Measurements from ENCODE around the gene C20orf144. TPM values are rescaled to one million over a fixed set of nuclear protein-coding genes. Genes with fewer than 3 reads are reported as not detected.

The C20orf144 gene
- total and polyA plus RNA-seq, 9 of the 15 experiments (the other 6 are each of a cell fraction or from before 2014, with no cell fraction given) = 0.04 to 0.23 (median 0.11) TPM; not detected in 2

GRCh38 chr20:33669224-33669623, 7.1 kb downstream of the C20orf144 start:
- no peaks in the 10 kb centered on the region for H3K27me3 ChIP-seq (ENCODE audit: control insufficient read depth in 2 of 2, insufficient read depth in 2 of 2, low read length in 2 of 2)
- no peak overlapping the region for H3K9ac ChIP-seq (ENCODE audit: insufficient read depth in 1 of 2, low read depth in 2 of 2, low read length in 2 of 2)
- peaks cover 21 to 61% of the 10 kb centered on the region in 2 experiments for H3K4me1 ChIP-seq (replicated peaks in 1 of 2; ENCODE audit: control insufficient read depth in 2 of 2, insufficient read depth in 2 of 2, low read length in 2 of 2)
- TF ChIP-seq RBFOX2 (IDR thresholded peaks at IDR 0.05; ENCODE audit: low read depth, low read length) (peak; percentile 32; the same call in 1 of the 2 replicates), BCLAF1 (IDR thresholded peaks at IDR 0.05; ENCODE audit: borderline replicate concordance in 1 of 2, control insufficient read depth in 1 of 2, low read depth in 2 of 2, low read length in 1 of 2) (no peak)
- peaks cover 5% of the 10 kb centered on the region for H3K9me1 ChIP-seq (ENCODE audit: control insufficient read depth, insufficient read depth, low read length)
- no peak for FAIRE-seq
- H3K4me3 ChIP-seq = no peak overlapping the region
- H3K79me2 ChIP-seq (ENCODE audit: control insufficient read depth, insufficient read depth, low read length) = peaks cover 34% of the 10 kb centered on the region
- ChIA-PET CTCF (ENCODE audit: low intra/inter-chr PET ratio) (no interaction called here), POLR2A (interaction anchor here (0.6 to 1.1 kb wide), 5 partner anchors 16 to 422 kb away, joined by 3 to 6 read pairs (median 4); partner anchors contain the start of gene PXMP4)
- no peak overlapping the region for H3K4me2 ChIP-seq (ENCODE audit: insufficient read depth, low read length)
- intact Hi-C loops (cut with micrococcal nuclease) = no loop called here
- in situ Hi-C loops (cut with MboI) = loop anchor here (5.0 kb wide), 1 partner anchor 58 kb away; no protein-coding TSS in a partner anchor
- ATAC-seq = no peak
- H4K20me1 ChIP-seq (replicated peaks; ENCODE audit: control insufficient read depth, insufficient read depth, low read length) = peaks cover 7% of the 10 kb centered on the region; the same call in 1 of the 2 replicates
- peaks cover 54% of the 10 kb centered on the region for H3K36me3 ChIP-seq (ENCODE audit: control insufficient read depth, insufficient read depth, low read length)
- WGBS (ENCODE audit: insufficient coverage, low coverage, missing lambda C conversion rate) = 96% methylated on average over 5 of the region's 5 CpGs
- no peaks in the 10 kb centered on the region for H3K9me3 ChIP-seq (replicated peaks; ENCODE audit: control insufficient read depth, insufficient read depth, low read depth, low read length)
- H3K27ac ChIP-seq (ENCODE audit: extremely low read depth, low read depth, low read length) = no peak overlapping the region
- BruUV-seq (replicated peaks) = no TSS peak
- no peak for DNase-seq (ENCODE audit: extremely low read depth in 1 of 4, low spot score in 3 of 4)
- no peak overlapping the region for H2AFZ ChIP-seq (ENCODE audit: low read depth, low read length)

Measured in K562 (cell line).